ENCODE results near the gene NCEH1. TPM values are rescaled to one million over a fixed set of nuclear protein-coding genes. Genes with fewer than 3 reads are reported as not detected.

Gene NCEH1
- total and polyA plus RNA-seq, 2 experiments from 2014 or later: 1.8 to 4.9 TPM

DNA sequence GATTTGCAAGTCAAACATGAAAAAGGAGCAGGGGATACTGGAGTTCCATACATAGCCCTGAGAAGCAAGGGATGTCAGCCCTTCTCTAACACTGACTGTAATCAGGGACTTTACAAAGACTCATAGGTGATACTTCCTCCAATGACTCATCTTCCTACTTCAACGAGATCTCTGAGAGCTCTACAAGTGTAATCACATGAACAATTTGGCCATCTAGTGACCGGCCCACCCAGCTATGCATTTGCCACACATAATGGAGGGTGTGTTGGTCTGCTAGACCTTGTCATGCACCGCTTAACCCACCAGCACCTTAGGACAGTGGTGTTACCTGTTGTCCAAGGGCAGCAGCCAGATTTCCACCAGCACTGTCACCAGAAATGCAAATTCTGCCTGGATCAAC, 75.3 kb downstream of the NCEH1 start:
- ATAC-seq (no peak), DNase-seq (ENCODE audit: low spot score) (no peak)
- Mint-ChIP-seq H3K27ac (no peak overlapping the region), H3K27me3 (ENCODE audit: insufficient read depth, low read depth, poor library complexity) (no peaks in the 10 kb centered on the region), H3K9me3 (no peaks in the 10 kb centered on the region), H3K4me3 (no peak overlapping the region), H3K4me1 (no peaks in the 10 kb centered on the region), H3K36me3 (ENCODE audit: low read depth) (no peaks in the 10 kb centered on the region; the same call in 2 of the 3 replicates)
- no peaks in the 10 kb centered on the region for H4K20me1 ChIP-seq (replicated peaks; ENCODE audit: insufficient read depth)
- H3K9me2 ChIP-seq (ENCODE audit: insufficient read depth): no peaks in the 10 kb centered on the region; the same call in 1 of the 2 replicates
- TF ChIP-seq CREB1 (CRISPR knock-in tag; IDR thresholded peaks at IDR 0.05; ENCODE audit: low read depth) (no peak), POLR2AphosphoS5 (IDR thresholded peaks at IDR 0.05; ENCODE audit: low read depth) (no peak), NANOG (IDR thresholded peaks at IDR 0.05; ENCODE audit: borderline replicate concordance) (no peak), EZH2phosphoT487 (IDR thresholded peaks at IDR 0.05; ENCODE audit: unreplicated experiment) (no peak), STAT1 (IDR thresholded peaks at IDR 0.05; ENCODE audit: unreplicated experiment) (no peak), CTCF (conservative IDR thresholded peaks at IDR 0.05; ENCODE audit: low read depth in 2 of 2) (no peak)
- TF ChIP-seq, protein P1, sequence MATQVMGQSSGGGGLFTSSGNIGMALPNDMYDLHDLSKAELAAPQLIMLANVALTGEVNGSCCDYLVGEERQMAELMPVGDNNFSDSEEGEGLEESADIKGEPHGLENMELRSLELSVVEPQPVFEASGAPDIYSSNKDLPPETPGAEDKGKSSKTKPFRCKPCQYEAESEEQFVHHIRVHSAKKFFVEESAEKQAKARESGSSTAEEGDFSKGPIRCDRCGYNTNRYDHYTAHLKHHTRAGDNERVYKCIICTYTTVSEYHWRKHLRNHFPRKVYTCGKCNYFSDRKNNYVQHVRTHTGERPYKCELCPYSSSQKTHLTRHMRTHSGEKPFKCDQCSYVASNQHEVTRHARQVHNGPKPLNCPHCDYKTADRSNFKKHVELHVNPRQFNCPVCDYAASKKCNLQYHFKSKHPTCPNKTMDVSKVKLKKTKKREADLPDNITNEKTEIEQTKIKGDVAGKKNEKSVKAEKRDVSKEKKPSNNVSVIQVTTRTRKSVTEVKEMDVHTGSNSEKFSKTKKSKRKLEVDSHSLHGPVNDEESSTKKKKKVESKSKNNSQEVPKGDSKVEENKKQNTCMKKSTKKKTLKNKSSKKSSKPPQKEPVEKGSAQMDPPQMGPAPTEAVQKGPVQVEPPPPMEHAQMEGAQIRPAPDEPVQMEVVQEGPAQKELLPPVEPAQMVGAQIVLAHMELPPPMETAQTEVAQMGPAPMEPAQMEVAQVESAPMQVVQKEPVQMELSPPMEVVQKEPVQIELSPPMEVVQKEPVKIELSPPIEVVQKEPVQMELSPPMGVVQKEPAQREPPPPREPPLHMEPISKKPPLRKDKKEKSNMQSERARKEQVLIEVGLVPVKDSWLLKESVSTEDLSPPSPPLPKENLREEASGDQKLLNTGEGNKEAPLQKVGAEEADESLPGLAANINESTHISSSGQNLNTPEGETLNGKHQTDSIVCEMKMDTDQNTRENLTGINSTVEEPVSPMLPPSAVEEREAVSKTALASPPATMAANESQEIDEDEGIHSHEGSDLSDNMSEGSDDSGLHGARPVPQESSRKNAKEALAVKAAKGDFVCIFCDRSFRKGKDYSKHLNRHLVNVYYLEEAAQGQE (IDR thresholded peaks at IDR 0.05; ENCODE audit: unreplicated experiment): no peak
- H3K36me3 ChIP-seq (ENCODE audit: insufficient read depth): no peaks in the 10 kb centered on the region
- no peak overlapping the region for H3K27ac ChIP-seq (ENCODE audit: low read depth)
- H2AFZ ChIP-seq: no peak overlapping the region
- H3K27me3 ChIP-seq (ENCODE audit: insufficient read depth): no peaks in the 10 kb centered on the region
- no peaks in the 10 kb centered on the region for H3K4me1 ChIP-seq (ENCODE audit: insufficient read depth)
- no peak overlapping the region for H3K4me2 ChIP-seq
- no peaks in the 10 kb centered on the region for H3K79me2 ChIP-seq (replicated peaks; ENCODE audit: insufficient read depth)
- H3F3A ChIP-seq (replicated peaks; ENCODE audit: low read depth): no peaks in the 10 kb centered on the region
- H3K4me3 ChIP-seq: no peak overlapping the region

DNA sequence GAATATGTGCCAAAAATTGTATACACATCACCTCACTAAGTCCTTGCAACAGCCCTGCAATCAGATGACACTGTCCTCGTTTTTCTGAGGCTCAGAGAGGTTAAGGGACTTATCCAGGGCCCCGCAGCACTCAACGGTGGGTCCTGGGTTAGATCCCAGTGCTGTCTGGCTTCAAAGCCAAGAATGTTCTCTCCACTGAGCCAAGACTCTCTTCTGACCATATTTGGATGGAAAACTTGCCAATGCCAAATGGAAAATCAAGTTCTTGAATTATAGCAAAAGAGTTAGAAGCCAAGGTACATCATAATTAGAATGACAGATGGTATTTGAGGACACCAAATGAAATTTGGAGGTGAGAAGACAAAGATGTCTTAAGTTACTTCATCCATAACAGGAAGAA, 75.9 kb downstream of the NCEH1 start:
- H4K20me1 ChIP-seq (replicated peaks; ENCODE audit: insufficient read depth): no peaks in the 10 kb centered on the region
- no peaks in the 10 kb centered on the region for H3K4me1 Mint-ChIP-seq
- TF ChIP-seq, protein P1 (IDR thresholded peaks at IDR 0.05; ENCODE audit: unreplicated experiment): no peak
- TF ChIP-seq CTCF (conservative IDR thresholded peaks at IDR 0.05; ENCODE audit: low read depth in 2 of 2) (no peak), POLR2AphosphoS5 (IDR thresholded peaks at IDR 0.05; ENCODE audit: low read depth) (no peak), CREB1 (CRISPR knock-in tag; IDR thresholded peaks at IDR 0.05; ENCODE audit: low read depth) (no peak), NANOG (IDR thresholded peaks at IDR 0.05; ENCODE audit: borderline replicate concordance) (no peak), ETS1 (IDR thresholded peaks at IDR 0.05) (no peak)

More for the DNA sequence above, 75.9 kb downstream of the NCEH1 start:
- H3K36me3 Mint-ChIP-seq (ENCODE audit: low read depth): no peaks in the 10 kb centered on the region; the same call in 2 of the 3 replicates
- Histone ChIP-seq H3F3A (replicated peaks; ENCODE audit: low read depth) (no peaks in the 10 kb centered on the region), H3K4me2 (no peak overlapping the region), H3K27me3 (ENCODE audit: insufficient read depth) (no peaks in the 10 kb centered on the region), H3K4me3 (no peak overlapping the region), H3K36me3 (ENCODE audit: insufficient read depth) (no peaks in the 10 kb centered on the region), H3K79me2 (replicated peaks; ENCODE audit: insufficient read depth) (no peaks in the 10 kb centered on the region), H3K9me2 (ENCODE audit: insufficient read depth) (no peaks in the 10 kb centered on the region; the same call in 1 of the 2 replicates), H3K27ac (ENCODE audit: low read depth) (no peak overlapping the region), H3K4me1 (ENCODE audit: insufficient read depth) (no peaks in the 10 kb centered on the region), H2AFZ (no peak overlapping the region)
- H3K9me3 Mint-ChIP-seq: no peaks in the 10 kb centered on the region
- ATAC-seq (no peak), DNase-seq (ENCODE audit: low spot score) (no peak)
- H3K27me3 Mint-ChIP-seq (ENCODE audit: insufficient read depth, low read depth, poor library complexity): no peaks in the 10 kb centered on the region
- no peak overlapping the region for H3K27ac Mint-ChIP-seq
- no peak overlapping the region for H3K4me3 Mint-ChIP-seq
